Keratinocyte (primary cell): ENCODE results near the gene MSRB2. TPM values are rescaled to one million over a fixed set of nuclear protein-coding genes. Genes with fewer than 3 reads are reported as not detected.

Experiments used
- DNase-seq: peaks from one replicate; pipeline ENCODE4 v3.0.0-alpha.2; 2011; ENCODE audit warnings: low read depth, missing footprints, low spot score
- FAIRE-seq: peaks from 2 replicates; lab custom pipeline; 2011; peaks lifted over from hg19 to GRCh38; lab: Jason Lieb, UNC
- H2AFZ ChIP-seq: 2 replicates; pipeline ENCODE4 v1.6.0; 2012; ENCODE audit warnings: low read length, control low read depth, inconsistent platforms; ENCODE audit not compliant: control insufficient read depth
- H3K27ac ChIP-seq: 2 replicates; pipeline ENCODE4 v1.5.1; 2011; ENCODE audit warnings: low read length; ENCODE audit not compliant: control insufficient read depth, insufficient read depth
- H3K27me3 ChIP-seq: 3 replicates; pipeline ENCODE4 v1.6.0; 2011; ENCODE audit warnings: low read length; ENCODE audit not compliant: control insufficient read depth, insufficient read depth; ENCODE audit errors: extremely low read depth
- H3K36me3 ChIP-seq, 2 experiments: 2 replicates in 1 of 2; 3 replicates in 1 of 2; pipeline ENCODE4 v1.5.1; 2011; ENCODE audit warnings: low read length in 2 of 2, mild to moderate bottlenecking in 1 of 2; ENCODE audit not compliant: control insufficient read depth in 2 of 2, insufficient read depth in 2 of 2; ENCODE audit errors: extremely low read depth in 1 of 2
- H3K4me1 ChIP-seq: 3 replicates; pipeline ENCODE4 v1.5.1; 2011; ENCODE audit warnings: low read length; ENCODE audit not compliant: control insufficient read depth, insufficient read depth; ENCODE audit errors: extremely low read depth
- H3K4me2 ChIP-seq: 3 replicates; pipeline ENCODE4 v1.6.0; 2011; ENCODE audit warnings: low read depth, low read length; ENCODE audit not compliant: control insufficient read depth, insufficient read depth; ENCODE audit errors: extremely low read depth
- H3K4me3 ChIP-seq, 3 experiments: fragments of 200-600 bp in 1 of 3; sonication (generic) in 1 of 3; 2 replicates in 2 of 3; 3 replicates in 1 of 3; pipeline ENCODE4 v1.5.1; 2011 to 2016; ENCODE audit warnings: low read length in 3 of 3, mild to moderate bottlenecking in 3 of 3, control low read depth in 2 of 3, inconsistent platforms in 1 of 3, low read depth in 1 of 3, mixed read lengths in 1 of 3, mixed run types in 1 of 3, moderate library complexity in 1 of 3; ENCODE audit not compliant: control insufficient read depth in 2 of 3, insufficient read depth in 2 of 3; ENCODE audit errors: extremely low read depth in 1 of 3
- H3K79me2 ChIP-seq: 2 replicates; pipeline ENCODE4 v1.6.0; 2012; ENCODE audit warnings: low read length; ENCODE audit not compliant: control insufficient read depth, insufficient read depth
- H3K9ac ChIP-seq: 3 replicates; pipeline ENCODE4 v1.6.0; 2011; ENCODE audit warnings: low read length; ENCODE audit not compliant: control insufficient read depth, insufficient read depth; ENCODE audit errors: extremely low read depth
- H3K9me1 ChIP-seq: 3 replicates; pipeline ENCODE4 v1.6.0; 2011; ENCODE audit warnings: low read length; ENCODE audit not compliant: control insufficient read depth, insufficient read depth; ENCODE audit errors: extremely low read depth
- H3K9me3 ChIP-seq: 2 replicates; pipeline ENCODE4 v1.5.1; 2012; ENCODE audit warnings: low read depth, low read length; ENCODE audit not compliant: control insufficient read depth
- H4K20me1 ChIP-seq: 3 replicates; pipeline ENCODE4 v1.6.0; 2011; ENCODE audit warnings: low read length; ENCODE audit not compliant: control insufficient read depth, insufficient read depth; ENCODE audit errors: extremely low read depth
- EZH2 ChIP-seq: IDR thresholded peaks from one replicate; pipeline ENCODE4 v1.6.1; 2012; ENCODE audit warnings: inconsistent platforms, mild to moderate bottlenecking, low read length, moderate library complexity
- dilution Hi-C: fragments of 300-500 bp; cut with MboI; formaldehyde crosslinking; loops from one replicate; pipeline ENCODE4 v1.7.0; 2020; ENCODE audit warnings: low sequenced_read_pairs; ENCODE audit not compliant: extremely low pct_ligation_motif_present
- polyA plus RNA-seq, 5 experiments: library from polyadenylated mRNA; depleted of rRNA in 3 of 5; stranded (reverse) in 3 of 5; stranded (forward) in 1 of 5; unstranded in 1 of 5; fragments of >200 nt; gene quantifications; 1 replicate in 1 of 5; 2 replicates in 3 of 5; 3 replicates in 1 of 5; pipeline versions ENCODE4 v1.2.1 to v1.2.3, GENCODE V29; 2011 to 2012; ENCODE audit warnings: missing spikeins in 2 of 5, low read depth in 1 of 5, low replicate concordance in 1 of 5
- TF ChIP-seq, protein P1 (sequence below), 3 experiments: IDR thresholded peaks in 1 of 3; conservative IDR thresholded peaks in 1 of 3; optimal IDR thresholded peaks in 1 of 3; 2 replicates in 2 of 3; 3 replicates in 1 of 3; pipeline versions ENCODE3 to v1.5.1; 2011; ENCODE audit warnings: low read length in 3 of 3, mild to moderate bottlenecking in 3 of 3, moderate library complexity in 2 of 3, control low read depth in 1 of 3, inconsistent platforms in 1 of 3; ENCODE audit not compliant: insufficient read depth in 2 of 3; ENCODE audit errors: extremely low read depth in 1 of 3

The MSRB2 gene
- polyA plus RNA-seq, 1 donor (not counting 4 experiments of a cell fraction or from before 2014, with no cell fraction given), result 27.6 TPM

DNA sequence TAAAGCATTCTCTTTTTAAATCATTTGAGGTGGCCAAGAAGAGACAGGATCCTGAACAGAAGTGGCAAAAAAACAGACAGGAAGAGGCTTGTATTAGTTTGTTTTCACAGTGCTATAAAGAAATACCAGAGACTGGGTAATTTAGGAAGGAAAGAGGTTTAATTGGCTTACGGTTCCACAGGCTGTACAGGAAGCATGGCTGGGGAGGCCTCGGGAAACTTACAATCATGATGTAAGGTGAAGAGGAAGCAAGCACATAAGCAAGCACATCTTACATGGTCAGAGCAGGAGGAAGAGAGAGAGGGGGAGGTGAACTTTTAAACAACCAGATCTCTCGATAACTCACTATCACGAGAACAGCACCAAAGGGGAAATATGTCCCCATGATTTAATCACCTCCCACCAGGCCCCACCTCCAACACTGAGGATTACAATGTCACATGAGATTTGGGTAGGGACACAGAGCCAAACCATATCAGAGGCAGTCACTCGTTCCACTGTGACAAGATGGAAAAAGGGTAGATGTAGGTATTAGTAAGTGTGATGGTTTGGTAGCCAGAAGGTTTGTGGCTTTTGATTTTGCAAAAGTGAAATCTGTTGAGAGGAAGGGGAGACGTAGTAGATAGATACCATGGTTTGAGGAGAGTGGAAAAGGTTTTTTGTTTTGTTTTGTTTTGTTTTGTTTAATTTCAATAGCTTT, 5.1 kb downstream of the MSRB2 start:
- dilution Hi-C loops, result no loop called here
- Histone ChIP-seq H3K4me1 (peaks cover 30% of the 10 kb centered on the region), H3K36me3 (peaks cover 0 to 1% of the 10 kb centered on the region in 2 experiments), H3K9ac (no peak overlapping the region), H3K27me3 (no peaks in the 10 kb centered on the region), H3K79me2 (peaks cover 10% of the 10 kb centered on the region), H3K9me1 (no peaks in the 10 kb centered on the region), H4K20me1 (no peaks in the 10 kb centered on the region), H2AFZ (peak overlapping the region; percentile 27), H3K27ac (peak overlapping the region; percentile 29), H3K4me3 (no peak overlapping the region), H3K4me2 (peak overlapping the region; percentile 45), H3K9me3 (no peaks in the 10 kb centered on the region)
- TF ChIP-seq EZH2, result no peak
- TF ChIP-seq, protein P1, sequence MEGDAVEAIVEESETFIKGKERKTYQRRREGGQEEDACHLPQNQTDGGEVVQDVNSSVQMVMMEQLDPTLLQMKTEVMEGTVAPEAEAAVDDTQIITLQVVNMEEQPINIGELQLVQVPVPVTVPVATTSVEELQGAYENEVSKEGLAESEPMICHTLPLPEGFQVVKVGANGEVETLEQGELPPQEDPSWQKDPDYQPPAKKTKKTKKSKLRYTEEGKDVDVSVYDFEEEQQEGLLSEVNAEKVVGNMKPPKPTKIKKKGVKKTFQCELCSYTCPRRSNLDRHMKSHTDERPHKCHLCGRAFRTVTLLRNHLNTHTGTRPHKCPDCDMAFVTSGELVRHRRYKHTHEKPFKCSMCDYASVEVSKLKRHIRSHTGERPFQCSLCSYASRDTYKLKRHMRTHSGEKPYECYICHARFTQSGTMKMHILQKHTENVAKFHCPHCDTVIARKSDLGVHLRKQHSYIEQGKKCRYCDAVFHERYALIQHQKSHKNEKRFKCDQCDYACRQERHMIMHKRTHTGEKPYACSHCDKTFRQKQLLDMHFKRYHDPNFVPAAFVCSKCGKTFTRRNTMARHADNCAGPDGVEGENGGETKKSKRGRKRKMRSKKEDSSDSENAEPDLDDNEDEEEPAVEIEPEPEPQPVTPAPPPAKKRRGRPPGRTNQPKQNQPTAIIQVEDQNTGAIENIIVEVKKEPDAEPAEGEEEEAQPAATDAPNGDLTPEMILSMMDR (optimal IDR thresholded peaks at IDR 0.05 in 1 of 3, IDR thresholded peaks at IDR 0.05 in 1 of 3, conservative IDR thresholded peaks at IDR 0.05 in 1 of 3; ENCODE audit: extremely low read depth in 1 of 3, insufficient read depth in 2 of 3, low read length in 3 of 3), result no peak
- FAIRE-seq (no peak), DNase-seq (no peak)

DNA sequence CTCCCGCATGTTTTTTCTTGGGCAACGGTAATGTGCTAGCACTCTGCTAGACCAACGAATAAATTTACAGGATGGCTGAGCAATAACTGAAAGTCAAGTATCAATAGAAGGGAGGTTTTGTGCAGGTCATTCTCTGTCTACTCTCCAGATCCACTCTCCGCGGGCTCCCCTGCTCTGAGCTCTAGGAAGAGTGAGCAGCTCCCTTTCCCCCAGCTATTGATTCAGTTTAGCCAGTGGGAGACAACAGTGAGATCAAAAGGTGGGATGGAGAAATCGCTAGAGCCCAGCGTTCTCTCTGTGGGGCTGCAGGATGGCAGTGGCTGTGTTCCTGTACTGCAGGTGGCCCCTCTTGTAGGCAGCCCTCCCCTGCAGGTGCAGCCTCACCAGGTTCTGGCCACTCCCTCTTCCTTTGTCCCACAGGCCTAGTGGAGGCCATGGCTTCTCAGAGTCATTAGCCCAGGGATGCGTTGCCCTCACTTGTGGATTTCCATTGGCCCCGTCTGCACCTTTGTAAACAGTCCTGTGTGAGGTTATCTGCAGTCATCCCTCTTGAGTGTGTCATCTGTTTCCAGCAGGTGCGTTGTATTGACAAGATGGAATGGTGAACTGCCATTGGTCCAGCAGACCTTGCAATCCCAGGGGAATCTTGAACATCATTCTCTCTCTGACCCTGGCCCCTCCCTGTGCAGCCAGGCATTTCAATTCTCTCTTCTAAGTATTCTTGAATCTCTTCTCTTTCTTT, 11.1 kb downstream of the MSRB2 start:
- peaks cover 4 to 7% of the 10 kb centered on the region in 2 experiments for H3K36me3 ChIP-seq

More for the DNA sequence above, 11.1 kb downstream of the MSRB2 start:
- DNase-seq, result no peak
- no peaks in the 10 kb centered on the region for H3K27me3 ChIP-seq
- H3K4me2 ChIP-seq, result no peak overlapping the region
- dilution Hi-C loops, result no loop called here
- no peak overlapping the region for H3K4me3 ChIP-seq
- no peak for TF ChIP-seq EZH2
- TF ChIP-seq, protein P1 (optimal IDR thresholded peaks at IDR 0.05 in 1 of 3, IDR thresholded peaks at IDR 0.05 in 1 of 3, conservative IDR thresholded peaks at IDR 0.05 in 1 of 3; ENCODE audit: extremely low read depth in 1 of 3, insufficient read depth in 2 of 3, low read length in 3 of 3), result no peak
- no peak overlapping the region for H3K9ac ChIP-seq
- no peaks in the 10 kb centered on the region for H3K4me1 ChIP-seq
- no peak overlapping the region for H2AFZ ChIP-seq
- no peak for FAIRE-seq
- no peaks in the 10 kb centered on the region for H3K9me1 ChIP-seq
- no peaks in the 10 kb centered on the region for H4K20me1 ChIP-seq
- no peaks in the 10 kb centered on the region for H3K9me3 ChIP-seq
- H3K27ac ChIP-seq, result no peak overlapping the region
- H3K79me2 ChIP-seq, result no peaks in the 10 kb centered on the region
